ENCODE data around the gene CCDC167. TPM values are rescaled to one million over a fixed set of nuclear protein-coding genes. Genes with fewer than 3 reads are reported as not detected.

The CCDC167 gene
- total RNA-seq, 1 donor from 2014 or later: 38.3 TPM

- no peak for DNase-seq (ENCODE audit: extremely low spot score, unreplicated experiment)
- Mint-ChIP-seq H3K27ac (no peak overlapping the region), H3K4me3 (no peak overlapping the region), H3K36me3 (peaks cover 44% of the 10 kb centered on the region), H3K9me3 (peaks cover 5% of the 10 kb centered on the region), H3K4me1 (ENCODE audit: unreplicated experiment) (peaks cover 27% of the 10 kb centered on the region), H3K27me3 (no peaks in the 10 kb centered on the region)
- TF ChIP-seq CTCF (conservative IDR thresholded peaks at IDR 0.05): no peak
Observed at GRCh38 chr6:37456816-37457560, 42.7 kb downstream of the CCDC167 start.

GRCh38 chr6:37456126-37456525 is 43.6 kb downstream of the CCDC167 start:
- H3K36me3 Mint-ChIP-seq: peaks cover 43% of the 10 kb centered on the region
- TF ChIP-seq CTCF (conservative IDR thresholded peaks at IDR 0.05): no peak
- H3K27me3 Mint-ChIP-seq: no peaks in the 10 kb centered on the region
- DNase-seq (ENCODE audit: extremely low spot score, unreplicated experiment): no peak
- H3K4me3 Mint-ChIP-seq: no peak overlapping the region
- peaks cover 27% of the 10 kb centered on the region for H3K4me1 Mint-ChIP-seq (ENCODE audit: unreplicated experiment)
- H3K9me3 Mint-ChIP-seq: peaks cover 5% of the 10 kb centered on the region
- no peak overlapping the region for H3K27ac Mint-ChIP-seq

- H3K4me3 Mint-ChIP-seq: peak overlapping the region; percentile 67
- DNase-seq (ENCODE audit: extremely low spot score, unreplicated experiment): no peak
- H3K36me3 Mint-ChIP-seq: peaks cover 48% of the 10 kb centered on the region
- no peaks in the 10 kb centered on the region for H3K27me3 Mint-ChIP-seq
- H3K9me3 Mint-ChIP-seq: peaks cover 5% of the 10 kb centered on the region
- H3K27ac Mint-ChIP-seq: peak overlapping the region; percentile 98
- no peak for TF ChIP-seq CTCF (conservative IDR thresholded peaks at IDR 0.05)
- H3K4me1 Mint-ChIP-seq (ENCODE audit: unreplicated experiment): peaks cover 21% of the 10 kb centered on the region
Observed at GRCh38 chr6:37454420-37455140, 45.1 kb downstream of the CCDC167 start.

GRCh38 chr6:37452522-37452921 is 47.2 kb downstream of the CCDC167 start:
- H3K4me1 Mint-ChIP-seq (ENCODE audit: unreplicated experiment): peaks cover 21% of the 10 kb centered on the region

More at GRCh38 chr6:37452522-37452921, 47.2 kb downstream of the CCDC167 start:
- Mint-ChIP-seq H3K36me3 (peaks cover 39% of the 10 kb centered on the region), H3K27ac (no peak overlapping the region), H3K4me3 (no peak overlapping the region), H3K27me3 (no peaks in the 10 kb centered on the region), H3K9me3 (peaks cover 5% of the 10 kb centered on the region)
- DNase-seq (ENCODE audit: extremely low spot score, unreplicated experiment): no peak
- TF ChIP-seq CTCF (conservative IDR thresholded peaks at IDR 0.05): no peak

Data from type B pancreatic cell (in vitro differentiated cells).